H1 (cell line): ENCODE measurements around the gene ASPDH.

ENCODE experiments used
- EZH2 ChIP-seq: fragments of 200-600 bp; sonication (generic); IDR thresholded peaks from 2 replicates; pipeline ENCODE4 v1.7.1; 2012; ENCODE audit warnings: low read depth, mild to moderate bottlenecking, moderate library complexity, low read length, inconsistent platforms; ENCODE audit not compliant: severe bottlenecking
- POLR2A ChIP-seq, 2 experiments: IDR thresholded peaks; 1 replicate in 1 of 2; 2 replicates in 1 of 2; pipeline ENCODE4 v1.6.1; 2011; ENCODE audit warnings: low read depth in 2 of 2, low read length in 2 of 2, mild to moderate bottlenecking in 2 of 2; ENCODE audit errors: control extremely low read depth in 1 of 2
- RAD21 ChIP-seq, 2 experiments: IDR thresholded peaks in 1 of 2; conservative IDR thresholded peaks in 1 of 2; 2 replicates each; pipeline ENCODE4 v1.6.1; 2011; ENCODE audit warnings: low read depth in 2 of 2, low read length in 2 of 2, improper control_type of control experiment in 1 of 2, inconsistent platforms in 1 of 2, mild to moderate bottlenecking in 1 of 2, moderate library complexity in 1 of 2
- RFX5 ChIP-seq: IDR thresholded peaks from 2 replicates; pipeline ENCODE4 v1.6.1; 2011; ENCODE audit warnings: low read depth, low read length, improper control_type of control experiment, borderline replicate concordance
- SIN3A ChIP-seq, 2 experiments: IDR thresholded peaks in 1 of 2; conservative IDR thresholded peaks in 1 of 2; 2 replicates each; pipeline ENCODE4 v1.6.1; 2011 to 2012; ENCODE audit warnings: low read length in 2 of 2, improper control_type of control experiment in 1 of 2, low read depth in 1 of 2, mild to moderate bottlenecking in 1 of 2
- SP2 ChIP-seq: IDR thresholded peaks from 2 replicates; pipeline ENCODE4 v1.6.1; 2012; ENCODE audit warnings: mild to moderate bottlenecking, low read length, inconsistent platforms
- SUZ12 ChIP-seq: fragments of 200-600 bp; sonication (generic); IDR thresholded peaks from 2 replicates; pipeline ENCODE4 v1.6.1; 2012; ENCODE audit warnings: mild to moderate bottlenecking, inconsistent platforms, low read length, moderate library complexity, mixed read lengths
- TF ChIP-seq, protein P1 (sequence below), 3 experiments: IDR thresholded peaks; 1 replicate in 2 of 3; 2 replicates in 1 of 3; pipeline versions ENCODE4 v1.5.1 to v1.6.1; 2011; ENCODE audit warnings: low read length in 3 of 3, mild to moderate bottlenecking in 3 of 3, inconsistent platforms in 2 of 3, low read depth in 1 of 3, moderate library complexity in 1 of 3; ENCODE audit not compliant: insufficient read depth in 1 of 3; ENCODE audit errors: control extremely low read depth in 1 of 3

GRCh38 chr19:50549059-50549926 lies 35.6 kb upstream of the ASPDH start:
- TF ChIP-seq, protein P1, sequence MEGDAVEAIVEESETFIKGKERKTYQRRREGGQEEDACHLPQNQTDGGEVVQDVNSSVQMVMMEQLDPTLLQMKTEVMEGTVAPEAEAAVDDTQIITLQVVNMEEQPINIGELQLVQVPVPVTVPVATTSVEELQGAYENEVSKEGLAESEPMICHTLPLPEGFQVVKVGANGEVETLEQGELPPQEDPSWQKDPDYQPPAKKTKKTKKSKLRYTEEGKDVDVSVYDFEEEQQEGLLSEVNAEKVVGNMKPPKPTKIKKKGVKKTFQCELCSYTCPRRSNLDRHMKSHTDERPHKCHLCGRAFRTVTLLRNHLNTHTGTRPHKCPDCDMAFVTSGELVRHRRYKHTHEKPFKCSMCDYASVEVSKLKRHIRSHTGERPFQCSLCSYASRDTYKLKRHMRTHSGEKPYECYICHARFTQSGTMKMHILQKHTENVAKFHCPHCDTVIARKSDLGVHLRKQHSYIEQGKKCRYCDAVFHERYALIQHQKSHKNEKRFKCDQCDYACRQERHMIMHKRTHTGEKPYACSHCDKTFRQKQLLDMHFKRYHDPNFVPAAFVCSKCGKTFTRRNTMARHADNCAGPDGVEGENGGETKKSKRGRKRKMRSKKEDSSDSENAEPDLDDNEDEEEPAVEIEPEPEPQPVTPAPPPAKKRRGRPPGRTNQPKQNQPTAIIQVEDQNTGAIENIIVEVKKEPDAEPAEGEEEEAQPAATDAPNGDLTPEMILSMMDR (IDR thresholded peaks at IDR 0.05; ENCODE audit: control extremely low read depth in 1 of 3, insufficient read depth in 1 of 3, low read depth in 1 of 3, low read length in 3 of 3), result no peak
- no peak for TF ChIP-seq SUZ12
- no peak for TF ChIP-seq RAD21 (IDR thresholded peaks at IDR 0.05 in 1 of 2, conservative IDR thresholded peaks at IDR 0.05 in 1 of 2; ENCODE audit: low read depth in 2 of 2, low read length in 2 of 2)
- no peak for TF ChIP-seq SP2
- TF ChIP-seq EZH2, result no peak
- TF ChIP-seq RFX5, result no peak
- TF ChIP-seq POLR2A (IDR thresholded peaks at IDR 0.05; ENCODE audit: control extremely low read depth in 1 of 2, low read depth in 2 of 2, low read length in 2 of 2), result no peak
- no peak for TF ChIP-seq SIN3A (conservative IDR thresholded peaks at IDR 0.05 in 1 of 2, IDR thresholded peaks at IDR 0.05 in 1 of 2; ENCODE audit: low read depth in 1 of 2, low read length in 2 of 2)
